Measurements from ENCODE around the gene CACNA2D4. TPM values are rescaled to one million over a fixed set of nuclear protein-coding genes. Genes with fewer than 3 reads are reported as not detected.

CACNA2D4 gene
- total and polyA plus RNA-seq, 8 donors, result 0.60 to 3.1 (median 2.0) TPM

DNA sequence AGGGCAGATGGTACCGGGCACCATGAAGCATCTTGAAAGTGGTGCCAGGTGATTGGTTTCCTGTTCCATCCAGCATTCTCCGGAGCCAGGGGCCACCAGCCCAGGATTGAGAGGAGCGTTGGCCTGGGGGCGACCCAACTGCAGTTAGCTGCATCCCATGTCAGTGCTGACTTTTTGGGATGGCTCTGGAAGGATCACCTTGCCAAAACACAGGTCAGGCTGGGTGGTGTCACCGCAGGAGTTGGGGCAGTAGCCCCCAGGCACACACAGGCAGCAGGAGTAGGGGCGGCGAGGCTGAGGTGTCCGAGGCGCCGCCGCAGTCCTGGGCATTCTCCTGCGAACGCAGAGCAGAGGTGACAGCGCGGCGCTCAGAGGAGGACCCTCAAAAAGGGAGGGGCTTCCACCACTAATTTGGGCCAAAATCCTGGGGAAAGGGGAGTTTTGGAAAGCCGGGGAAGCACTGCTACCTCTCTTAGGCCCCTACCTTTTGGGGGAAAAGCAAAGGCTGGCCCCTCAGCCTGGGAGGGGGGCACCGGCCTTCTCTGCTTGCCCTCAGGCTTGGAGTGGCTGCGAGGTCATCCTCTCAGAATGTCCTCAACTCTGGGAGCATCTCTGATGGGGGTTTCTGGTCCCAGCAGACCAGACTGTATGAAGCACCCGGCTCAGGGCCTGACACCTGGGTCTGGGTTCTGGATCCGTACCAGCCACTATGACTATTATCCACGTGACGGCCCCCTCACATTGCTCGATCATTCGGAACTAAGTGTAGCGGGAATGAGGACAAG lies 124.8 kb downstream of the CACNA2D4 start:
- FAIRE-seq (no peak), ATAC-seq (no peak), DNase-seq (no peak)
- Histone ChIP-seq H3K27ac (no peak overlapping the region), H3K4me3 (no peak overlapping the region), H3K27me3 (no peaks in the 10 kb centered on the region), H3K36me3 (no peaks in the 10 kb centered on the region), H3K4me1 (peaks cover 0 to 6% (median 3%) of the 10 kb centered on the region in 3 donors), H3K9me3 (no peaks in the 10 kb centered on the region)
- 86 to 89% methylated on average over 26 of the region's 26 CpGs for WGBS, 2 donors
- intact Hi-C loops (cut with DNase I), result loop anchor here (5.0 to 10.0 kb wide), 2 partner anchors 141 to 149 kb away; no protein-coding TSS in a partner anchor
- TF ChIP-seq, protein P1, sequence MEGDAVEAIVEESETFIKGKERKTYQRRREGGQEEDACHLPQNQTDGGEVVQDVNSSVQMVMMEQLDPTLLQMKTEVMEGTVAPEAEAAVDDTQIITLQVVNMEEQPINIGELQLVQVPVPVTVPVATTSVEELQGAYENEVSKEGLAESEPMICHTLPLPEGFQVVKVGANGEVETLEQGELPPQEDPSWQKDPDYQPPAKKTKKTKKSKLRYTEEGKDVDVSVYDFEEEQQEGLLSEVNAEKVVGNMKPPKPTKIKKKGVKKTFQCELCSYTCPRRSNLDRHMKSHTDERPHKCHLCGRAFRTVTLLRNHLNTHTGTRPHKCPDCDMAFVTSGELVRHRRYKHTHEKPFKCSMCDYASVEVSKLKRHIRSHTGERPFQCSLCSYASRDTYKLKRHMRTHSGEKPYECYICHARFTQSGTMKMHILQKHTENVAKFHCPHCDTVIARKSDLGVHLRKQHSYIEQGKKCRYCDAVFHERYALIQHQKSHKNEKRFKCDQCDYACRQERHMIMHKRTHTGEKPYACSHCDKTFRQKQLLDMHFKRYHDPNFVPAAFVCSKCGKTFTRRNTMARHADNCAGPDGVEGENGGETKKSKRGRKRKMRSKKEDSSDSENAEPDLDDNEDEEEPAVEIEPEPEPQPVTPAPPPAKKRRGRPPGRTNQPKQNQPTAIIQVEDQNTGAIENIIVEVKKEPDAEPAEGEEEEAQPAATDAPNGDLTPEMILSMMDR (IDR thresholded peaks at IDR 0.05), result no peak

DNA sequence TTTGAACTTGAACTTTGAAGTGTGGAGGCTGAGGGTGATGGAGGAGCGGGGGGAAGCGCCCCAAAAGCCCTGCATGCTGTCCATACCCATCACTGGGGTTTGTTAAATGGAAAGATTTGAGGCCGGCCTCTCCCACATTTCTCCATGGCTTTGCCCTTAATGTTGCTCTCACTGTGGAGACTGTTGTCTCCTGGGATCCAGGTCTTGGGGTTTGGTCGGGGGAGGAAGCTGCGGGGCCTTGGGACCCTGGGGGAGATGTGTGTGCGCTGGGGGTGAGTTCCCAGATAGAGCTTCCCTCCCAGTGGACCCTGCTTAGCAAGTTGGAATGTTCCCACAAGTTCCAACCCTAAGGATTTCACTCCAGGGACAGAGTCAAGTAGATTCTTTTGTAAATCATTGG lies 126.0 kb downstream of the CACNA2D4 start:
- 67 to 74% methylated on average over 6 of the region's 6 CpGs for WGBS, 2 donors

DNA sequence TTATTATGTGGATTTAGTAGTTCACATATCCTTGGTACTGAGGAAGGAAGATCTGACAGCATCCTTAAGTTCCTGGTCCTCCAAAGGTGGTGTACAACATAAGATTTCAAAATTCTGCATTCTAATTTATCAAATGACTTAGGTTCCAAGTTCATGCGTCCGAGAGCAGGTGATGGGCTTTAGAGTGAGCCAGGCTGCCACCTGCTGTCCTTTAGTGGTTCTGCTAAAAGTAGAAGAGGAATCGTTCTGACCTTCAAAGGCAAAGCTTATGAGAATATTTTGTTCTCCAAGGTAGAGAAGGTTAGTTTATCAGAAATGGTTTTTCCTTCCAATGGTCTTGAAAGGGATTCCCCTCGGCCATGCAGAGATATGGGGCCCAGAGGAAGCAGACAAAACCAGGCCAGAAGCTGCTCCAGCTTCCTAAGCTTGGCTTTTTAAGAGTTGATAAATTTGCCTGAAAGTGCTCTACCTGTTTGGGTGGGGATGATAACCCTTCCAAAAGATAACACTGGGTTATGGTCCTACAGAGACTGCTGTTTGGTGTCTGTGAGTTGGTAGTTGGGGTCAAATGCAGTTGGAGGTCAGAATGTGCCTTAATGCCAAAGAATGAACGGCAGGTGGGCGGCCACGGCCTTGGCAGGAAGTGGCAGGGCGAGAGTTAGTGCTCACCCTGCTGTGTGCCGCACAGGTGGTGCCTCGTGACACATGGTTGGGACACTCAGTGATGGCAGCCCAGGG lies 127.2 kb downstream of the CACNA2D4 start:
- intact Hi-C loops (cut with DNase I), result loop anchor here (5.0 to 10.0 kb wide), 2 partner anchors 139 to 146 kb away; no protein-coding TSS in a partner anchor
- Histone ChIP-seq H3K9me3 (no peaks in the 10 kb centered on the region), H3K4me1 (peaks cover 0 to 3% (median 1%) of the 10 kb centered on the region in 3 donors), H3K4me3 (no peak overlapping the region), H3K27ac (no peak overlapping the region), H3K27me3 (no peaks in the 10 kb centered on the region), H3K36me3 (peaks cover 0 to 3% (median 0%) of the 10 kb centered on the region in 3 donors)
- FAIRE-seq (peak; percentile 85), DNase-seq (peak in 2 of 6 donors; percentile 49 to 78), ATAC-seq (peak; percentile 51 to 69 (median 65))
- TF ChIP-seq, protein P1 (IDR thresholded peaks at IDR 0.05), result peak; percentile 31 to 70 (median 64)
- WGBS, 2 donors, result 29 to 31% methylated on average over 10 of the region's 10 CpGs

More for the DNA sequence above, 126.0 kb downstream of the CACNA2D4 start:
- TF ChIP-seq, protein P1 (IDR thresholded peaks at IDR 0.05), result no peak
- Histone ChIP-seq H3K9me3 (no peaks in the 10 kb centered on the region), H3K4me3 (no peak overlapping the region), H3K27ac (no peak overlapping the region), H3K36me3 (no peaks in the 10 kb centered on the region), H3K4me1 (peaks cover 0 to 6% (median 3%) of the 10 kb centered on the region in 3 donors), H3K27me3 (no peaks in the 10 kb centered on the region)
- intact Hi-C loops (cut with DNase I), result loop anchor here (5.0 to 10.0 kb wide), 2 partner anchors 140 to 148 kb away; no protein-coding TSS in a partner anchor
- FAIRE-seq, result no peak
- ATAC-seq, result no peak
- no peak for DNase-seq

DNA sequence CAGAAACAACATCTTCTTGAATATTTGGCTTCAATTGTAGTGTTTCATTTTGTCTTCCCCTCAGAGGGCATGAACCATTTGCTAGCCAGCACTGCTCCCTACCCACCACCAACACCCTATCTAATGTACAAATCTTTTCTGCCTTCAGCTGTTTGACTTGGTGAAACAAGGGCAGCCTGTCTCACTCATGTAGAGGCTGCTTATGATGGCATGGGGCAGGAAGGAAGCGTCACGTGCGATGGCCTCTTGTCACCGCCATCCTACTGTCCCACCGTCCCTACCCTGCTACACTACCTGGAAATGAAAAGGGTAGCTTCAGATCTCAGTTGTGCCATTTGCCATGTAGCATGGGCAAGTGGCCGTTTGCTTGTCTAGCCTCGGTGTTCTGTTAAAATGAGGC lies 128.0 kb downstream of the CACNA2D4 start:
- no peak overlapping the region for H3K27ac ChIP-seq
- FAIRE-seq, result no peak
- 73 to 74% methylated on average over 7 of the region's 7 CpGs for WGBS, 2 donors

More for the DNA sequence above, 128.0 kb downstream of the CACNA2D4 start:
- ATAC-seq (no peak), DNase-seq (no peak)
- Histone ChIP-seq H3K4me1 (no peaks in the 10 kb centered on the region), H3K27me3 (no peaks in the 10 kb centered on the region), H3K4me3 (no peak overlapping the region), H3K9me3 (no peaks in the 10 kb centered on the region), H3K36me3 (peaks cover 0 to 10% (median 2%) of the 10 kb centered on the region in 3 donors)
- TF ChIP-seq, protein P1 (IDR thresholded peaks at IDR 0.05), result no peak
- intact Hi-C loops (cut with DNase I), result loop anchor here (5.0 to 10.0 kb wide), 2 partner anchors 138 to 146 kb away; no protein-coding TSS in a partner anchor
